Aorta (tissue), 5 donors: Measurements from ENCODE around the gene ERAS. TPM values are rescaled to one million over a fixed set of nuclear protein-coding genes. Genes with fewer than 3 reads are reported as not detected.
A peak's percentile ranks its signal among the peaks of the same experiment; 100 is the strongest.
"Not testable (repeated sequence)": the region's sequence is repeated elsewhere in the genome, so short reads cannot be mapped to it uniquely, and the experiment has no call there.

Experiments used
- ATAC-seq: fragments of 200-7000 bp; cut with Tn5 transposase; one replicate; pipeline ENCODE4 v1.9.1; 2022; ENCODE audit warnings: moderate library complexity; ENCODE audit not compliant: low FRiP score
- DNase-seq, 2 donors: peaks; one replicate each; pipeline ENCODE4 v3.0.0-alpha.2; 2020
- H3K27ac ChIP-seq, 2 donors: one replicate each; pipeline ENCODE4 v1.5.1; 2013; ENCODE audit warnings: low read length in 2 of 2, mild to moderate bottlenecking in 2 of 2, moderate library complexity in 2 of 2, control low read depth in 1 of 2, inconsistent platforms in 1 of 2, low read depth in 1 of 2
- H3K27me3 ChIP-seq, 2 donors: one replicate each; pipeline ENCODE4 v1.6.1; 2013; ENCODE audit warnings: control low read depth in 1 of 2, low read length in 1 of 2, mild to moderate bottlenecking in 1 of 2, moderate library complexity in 1 of 2; ENCODE audit not compliant: insufficient read depth in 2 of 2, control insufficient read depth in 1 of 2
- H3K36me3 ChIP-seq, 2 donors: one replicate each; pipeline ENCODE4 v1.6.1; 2013; ENCODE audit warnings: control low read depth in 1 of 2, low read length in 1 of 2, mild to moderate bottlenecking in 1 of 2; ENCODE audit not compliant: insufficient read depth in 2 of 2, control insufficient read depth in 1 of 2
- H3K4me1 ChIP-seq, 2 donors: one replicate each; pipeline ENCODE4 v1.6.1; 2013; ENCODE audit warnings: low read length in 2 of 2, control low read depth in 1 of 2, mild to moderate bottlenecking in 1 of 2, moderate library complexity in 1 of 2; ENCODE audit not compliant: insufficient read depth in 2 of 2, control insufficient read depth in 1 of 2
- H3K4me3 ChIP-seq, 2 donors: one replicate each; pipeline ENCODE4 v1.5.1; 2013; ENCODE audit warnings: low read length in 2 of 2, control low read depth in 1 of 2, mild to moderate bottlenecking in 1 of 2
- H3K9me3 ChIP-seq: one replicate; pipeline ENCODE4 v1.6.1; 2013; ENCODE audit warnings: mild to moderate bottlenecking, low read length; ENCODE audit not compliant: control insufficient read depth
- WGBS, 2 donors: extraction: QIAGEN DNeasy Blood & Tissue Kit; methylation state at CpG; one replicate each; pipeline ENCODE4 v1.1.7; 2013; 5-methylcytosine and 5-hydroxymethylcytosine counted together
- intact Hi-C, 2 donors: fragments of 100-400 bp; cut with DNase I; formaldehyde crosslinking; loops; one replicate each; pipeline versions ENCODE4 v1.14.2 to v1.15.0; 2022
- polyA plus RNA-seq, 2 donors: library from polyadenylated mRNA; stranded (reverse); fragments of 200-250 nt; gene quantifications; one replicate each; pipeline ENCODE4 v1.2.3, GENCODE V29; 2013
- total RNA-seq, 2 donors: library from RNA; stranded (reverse); fragmentation: NEBNext Ultra II Directional; extraction: Animal tissue kit (Norgen Biotek cat#: 25700); gene quantifications; one replicate each; pipeline ENCODE4 v1.2.1, GENCODE V29; 2021
- donor health status: healthy with polysubstance abuse.
- donor health status: Bipolar disorder and iron deficiency.
- donor health status: DM: no; HTN: no; CAD: no.
- donor health status: DM: no; HTN: no; CAD: no.
- donor health status: DM: yes; HTN: yes; CAD: no.

The ERAS gene
- total and polyA plus RNA-seq, 4 donors, result 0.69 TPM; not detected in 3

- peak overlapping the region in 1 of 2 donors; percentile 16 for H3K4me3 ChIP-seq
- DNase-seq (peak in 1 of 2 donors; percentile 24), ATAC-seq (no peak)
- H3K27me3 ChIP-seq, result no peaks in the 10 kb centered on the region
- H3K36me3 ChIP-seq, result peaks cover 0 to 1% of the 10 kb centered on the region in 2 donors
- H3K9me3 ChIP-seq, result no peaks in the 10 kb centered on the region
- no peaks in the 10 kb centered on the region for H3K4me1 ChIP-seq
- intact Hi-C loops, result no loop called here
- 30 to 42% methylated on average over 4 of the region's 4 CpGs for WGBS, 2 donors
- H3K27ac ChIP-seq, result peak overlapping the region in 1 of 2 donors; percentile 62
These were observed 23.5 kb upstream of the ERAS start for GRCh38 chrX:48802905-48803200.

GRCh38 chrX:48806081-48806480, 20.2 kb upstream of the ERAS start:
- ATAC-seq, result no peak
- DNase-seq, result no peak
- H3K27ac ChIP-seq, result no peak overlapping the region
- no peaks in the 10 kb centered on the region for H3K27me3 ChIP-seq
- no peaks in the 10 kb centered on the region for H3K4me1 ChIP-seq
- intact Hi-C loops, result no loop called here
- H3K9me3 ChIP-seq, result no peaks in the 10 kb centered on the region
- WGBS, 2 donors, result 84 to 91% methylated on average over 4 of the region's 4 CpGs
- H3K4me3 ChIP-seq, result no peak overlapping the region
- H3K36me3 ChIP-seq, result peaks cover 0 to 1% of the 10 kb centered on the region in 2 donors

- Histone ChIP-seq H3K27me3 (no peaks in the 10 kb centered on the region), H3K36me3 (peaks cover 0 to 2% of the 10 kb centered on the region in 2 donors), H3K27ac (no peak overlapping the region), H3K9me3 (no peaks in the 10 kb centered on the region), H3K4me3 (no peak overlapping the region), H3K4me1 (no peaks in the 10 kb centered on the region)
- intact Hi-C loops, result no loop called here
- ATAC-seq (no peak), DNase-seq (peak in 1 of 2 donors; percentile 45)
- WGBS, 2 donors, result 86 to 93% methylated on average over 8 of the region's 8 CpGs
These were observed 12.7 kb upstream of the ERAS start for GRCh38 chrX:48813644-48814043.

- ATAC-seq, result no peak
- Histone ChIP-seq H3K4me1 (no peaks in the 10 kb centered on the region), H3K4me3 (no peak overlapping the region), H3K9me3 (no peaks in the 10 kb centered on the region), H3K27me3 (no peaks in the 10 kb centered on the region), H3K27ac (no peak overlapping the region), H3K36me3 (peaks cover 0 to 2% of the 10 kb centered on the region in 2 donors)
- WGBS, 2 donors, result 80 to 94% methylated on average over 8 of the region's 8 CpGs
- DNase-seq, result peak in 1 of 2 donors; percentile 51
- intact Hi-C loops, result no loop called here
These were observed 11.6 kb upstream of the ERAS start for GRCh38 chrX:48814722-48815121.

GRCh38 chrX:48815266-48815665, 11.0 kb upstream of the ERAS start:
- Histone ChIP-seq H3K4me1 (no peaks in the 10 kb centered on the region), H3K27ac (no peak overlapping the region), H3K9me3 (no peaks in the 10 kb centered on the region), H3K27me3 (no peaks in the 10 kb centered on the region), H3K36me3 (peaks cover 0 to 2% of the 10 kb centered on the region in 2 donors), H3K4me3 (no peak overlapping the region)
- DNase-seq, result peak in 1 of 2 donors; percentile 47
- intact Hi-C loops, result no loop called here
- WGBS, 2 donors, result 81 to 90% methylated on average over 8 of the region's 8 CpGs
- no peak for ATAC-seq

- Histone ChIP-seq H3K9me3 (no peaks in the 10 kb centered on the region), H3K27ac (no peak overlapping the region), H3K36me3 (peaks cover 0 to 2% of the 10 kb centered on the region in 2 donors), H3K4me3 (no peak overlapping the region), H3K4me1 (no peaks in the 10 kb centered on the region), H3K27me3 (no peaks in the 10 kb centered on the region)
- WGBS, 2 donors, result 89 to 95% methylated on average over 18 of the region's 18 CpGs
- ATAC-seq, result no peak
- DNase-seq, result peak in 1 of 2 donors; percentile 50
- intact Hi-C loops, result no loop called here
These were observed 10.1 kb upstream of the ERAS start for GRCh38 chrX:48816014-48816810.

GRCh38 chrX:48818098-48818497, 8.2 kb upstream of the ERAS start:
- DNase-seq (peak in 1 of 2 donors; percentile 48), ATAC-seq (no peak)
- Histone ChIP-seq H3K4me1 (no peaks in the 10 kb centered on the region), H3K27ac (no peak overlapping the region), H3K4me3 (no peak overlapping the region), H3K9me3 (no peaks in the 10 kb centered on the region), H3K27me3 (no peaks in the 10 kb centered on the region), H3K36me3 (peaks cover 0 to 2% of the 10 kb centered on the region in 2 donors)
- 95 to 96% methylated on average over 16 of the region's 16 CpGs for WGBS, 2 donors
- intact Hi-C loops, result no loop called here

- Histone ChIP-seq H3K4me3 (no peak overlapping the region), H3K36me3 (peaks cover 0 to 2% of the 10 kb centered on the region in 2 donors), H3K9me3 (no peaks in the 10 kb centered on the region), H3K4me1 (no peaks in the 10 kb centered on the region), H3K27me3 (no peaks in the 10 kb centered on the region), H3K27ac (no peak overlapping the region)
- intact Hi-C loops, result no loop called here
- peak in 1 of 2 donors; percentile 63 for DNase-seq
- 84 to 97% methylated on average over 4 of the region's 4 CpGs for WGBS, 2 donors
- no peak for ATAC-seq
These were observed 7.4 kb upstream of the ERAS start for GRCh38 chrX:48818866-48819265.

- ATAC-seq, H3K4me3 ChIP-seq, H3K4me1 ChIP-seq, H3K9me3 ChIP-seq, H3K36me3 ChIP-seq, H3K27ac ChIP-seq, intact Hi-C loops, H3K27me3 ChIP-seq: not testable (repeated sequence)
- peak in 1 of 2 donors; percentile 36 for DNase-seq
- WGBS, 2 donors, result 81 to 83% methylated on average over 9 of the region's 9 CpGs
These were observed 6.9 kb upstream of the ERAS start for GRCh38 chrX:48819394-48819793.
